Measurements from ENCODE around the gene MTA3.

MTA3 gene

GRCh38 chr2:42659609-42660008 lies 91.2 kb downstream of the MTA3 start:
- peak in 9 of 58 donors; percentile 5 to 39 (median 15) for DNase-seq

DNA sequence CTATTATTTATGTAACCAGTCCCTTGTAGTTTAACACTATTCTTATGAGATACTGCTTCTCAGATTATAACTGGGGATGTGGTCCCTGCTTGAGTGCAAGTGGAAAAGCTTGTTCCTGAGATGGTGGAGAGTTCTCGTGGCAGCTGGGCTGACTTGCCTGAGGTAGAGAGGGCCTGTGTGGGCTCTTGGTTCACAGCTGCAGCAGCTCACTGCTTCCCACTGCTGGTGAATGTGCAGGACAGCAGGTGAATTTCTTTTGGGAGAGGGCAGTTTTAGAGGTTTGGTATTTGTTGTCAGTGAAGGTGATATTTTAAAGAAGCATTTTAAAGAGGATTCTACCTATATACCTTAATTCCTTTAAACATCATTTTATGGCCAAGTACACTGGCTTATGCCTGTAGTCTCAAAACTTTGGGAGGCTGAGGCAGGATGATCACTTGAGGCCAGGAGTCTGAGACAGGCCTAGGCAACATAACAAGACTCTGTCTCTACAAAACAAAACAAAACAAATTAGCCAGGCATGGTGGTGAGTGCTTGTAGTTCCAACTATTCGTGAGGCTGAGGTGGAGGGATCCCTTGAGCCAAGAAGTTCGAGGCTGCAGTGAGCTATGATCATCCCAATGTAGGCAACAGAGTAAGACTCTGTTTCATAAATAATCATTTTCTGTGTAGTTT lies 94.8 kb downstream of the MTA3 start:
- DNase-seq: peak in 46 of 58 donors; percentile 2 to 69 (median 37)

DNA sequence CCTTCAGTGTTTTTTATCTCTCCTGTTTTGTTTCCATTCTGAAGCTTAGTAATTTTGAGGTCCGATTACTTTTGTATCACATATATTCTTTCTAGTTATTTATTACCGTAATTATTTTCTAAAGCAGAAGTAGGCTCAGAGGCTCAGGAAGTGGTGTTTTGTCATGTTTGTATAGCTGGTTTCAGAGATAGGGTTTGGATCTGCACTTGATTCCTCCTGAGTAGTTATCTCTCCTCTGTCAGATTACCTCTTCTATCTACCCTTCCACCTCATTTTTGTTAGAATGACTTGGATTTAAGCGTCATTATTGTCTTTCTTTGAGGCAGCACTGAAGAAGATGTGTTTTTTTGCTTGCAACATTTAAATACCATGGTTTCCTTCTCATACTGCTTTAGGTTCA lies 95.4 kb downstream of the MTA3 start:
- DNase-seq: no peak

DNA sequence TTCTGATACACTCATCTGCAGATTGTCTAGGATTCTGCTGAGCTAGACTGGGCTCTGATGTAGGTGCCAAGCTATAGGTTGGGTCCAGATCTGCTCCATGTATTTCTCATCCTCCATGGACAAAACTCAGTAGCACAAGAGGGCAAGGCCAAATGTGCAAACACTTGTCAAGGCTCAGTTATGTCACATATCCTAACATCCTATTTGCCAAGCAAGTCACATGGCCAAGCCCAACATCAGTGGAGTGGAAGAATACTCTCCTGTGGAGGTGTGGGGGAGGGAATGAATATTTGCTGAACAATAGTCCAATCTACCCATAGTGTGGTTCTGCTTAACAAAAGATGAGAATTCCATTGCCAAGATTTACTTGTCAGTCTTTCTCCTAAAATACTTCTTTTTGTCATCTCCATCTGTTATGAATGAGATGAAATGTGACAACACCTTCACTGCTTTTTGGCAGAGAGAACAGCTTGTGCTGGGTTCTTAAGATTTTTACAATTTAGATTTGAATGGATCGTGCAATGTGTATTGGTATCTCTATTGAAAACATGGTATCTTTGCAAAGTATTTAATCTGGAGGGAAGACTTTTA lies 105.7 kb downstream of the MTA3 start:
- peak in 4 of 58 donors; percentile 7 to 38 (median 17) for DNase-seq

DNA sequence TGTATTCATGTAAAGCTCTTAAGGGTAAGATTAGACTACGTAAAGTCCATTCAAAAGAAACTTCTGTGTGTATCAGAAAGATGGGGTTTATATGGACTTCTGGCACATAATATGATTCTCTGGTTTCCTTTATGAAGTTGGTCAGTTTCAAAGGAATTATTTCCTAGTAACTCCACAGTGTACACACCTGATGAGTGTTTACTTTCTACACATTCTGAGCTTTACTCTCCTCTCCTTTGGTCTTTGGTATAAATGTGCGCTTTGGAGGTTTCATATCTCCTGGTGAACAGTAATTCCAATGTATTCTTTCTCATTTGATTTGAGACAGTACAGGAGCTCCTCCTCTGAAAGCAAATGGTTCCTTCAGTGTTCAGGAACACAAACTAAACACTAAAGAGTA lies 107.4 kb downstream of the MTA3 start:
- no peak for DNase-seq

- no peak for DNase-seq
Observed at GRCh38 chr2:42685303-42685702, 116.9 kb downstream of the MTA3 start.

GRCh38 chr2:42693013-42693615 lies 124.7 kb downstream of the MTA3 start:
- DNase-seq: no peak

DNA sequence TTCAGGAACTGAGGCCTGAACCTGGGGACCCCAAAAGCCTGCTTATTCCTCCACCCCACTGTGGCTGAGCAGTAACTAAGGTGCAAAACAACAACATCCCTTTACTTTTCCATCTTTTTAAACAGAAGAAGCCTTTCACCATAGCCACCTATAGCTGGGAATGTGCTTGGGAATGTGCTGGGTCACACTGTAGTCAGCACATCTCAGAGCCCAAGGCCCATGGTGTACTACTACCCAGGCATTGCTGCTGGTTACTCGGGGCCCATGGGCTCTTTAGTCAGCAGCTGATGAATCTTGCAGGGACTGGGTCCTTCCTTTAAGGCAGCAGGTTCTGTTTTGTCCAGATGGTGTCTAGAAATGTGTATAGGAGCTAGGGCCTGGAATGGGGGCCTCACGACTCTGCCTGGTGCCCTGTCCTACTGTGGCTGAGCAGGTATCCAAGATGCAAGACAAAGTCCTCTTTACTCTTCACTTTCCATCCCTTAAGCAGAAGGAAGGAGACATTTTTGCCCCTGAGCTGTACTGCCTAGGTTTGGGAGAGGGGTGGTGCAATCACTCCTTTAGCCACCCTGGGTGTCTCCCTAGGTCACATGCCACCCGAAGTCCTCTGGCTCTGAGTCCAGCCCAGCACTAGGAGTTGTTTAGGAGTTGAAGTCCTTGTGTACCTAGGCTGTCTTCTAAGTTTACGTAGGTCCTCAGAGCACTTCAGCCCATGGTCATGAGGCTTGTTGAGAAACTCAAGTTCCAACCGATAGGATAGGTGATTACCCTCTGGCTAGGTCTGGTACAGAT lies 125.5 kb downstream of the MTA3 start:
- no peak for DNase-seq

- DNase-seq: no peak
Observed at GRCh38 chr2:42696987-42697386, 128.6 kb downstream of the MTA3 start.

DNA sequence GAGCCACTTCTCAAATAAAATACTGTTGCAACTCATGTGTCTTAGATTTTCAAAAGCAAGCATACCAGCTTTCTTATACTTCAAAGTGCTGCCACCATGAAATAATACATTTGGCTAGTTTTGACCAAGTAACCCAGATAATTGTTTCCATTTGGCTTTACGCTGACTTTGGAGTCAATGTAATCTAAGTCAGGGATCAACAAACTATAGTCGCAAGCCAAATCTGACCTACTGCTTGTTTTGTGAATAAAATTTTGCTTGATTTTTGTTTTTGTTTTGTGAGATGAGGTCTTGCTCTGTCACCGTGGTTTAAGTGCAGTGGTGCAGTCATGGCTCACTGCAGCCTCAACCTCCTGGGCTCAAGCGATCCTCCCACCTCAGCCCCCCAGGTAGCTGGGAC lies 130.5 kb downstream of the MTA3 start:
- no peak for DNase-seq

DNA sequence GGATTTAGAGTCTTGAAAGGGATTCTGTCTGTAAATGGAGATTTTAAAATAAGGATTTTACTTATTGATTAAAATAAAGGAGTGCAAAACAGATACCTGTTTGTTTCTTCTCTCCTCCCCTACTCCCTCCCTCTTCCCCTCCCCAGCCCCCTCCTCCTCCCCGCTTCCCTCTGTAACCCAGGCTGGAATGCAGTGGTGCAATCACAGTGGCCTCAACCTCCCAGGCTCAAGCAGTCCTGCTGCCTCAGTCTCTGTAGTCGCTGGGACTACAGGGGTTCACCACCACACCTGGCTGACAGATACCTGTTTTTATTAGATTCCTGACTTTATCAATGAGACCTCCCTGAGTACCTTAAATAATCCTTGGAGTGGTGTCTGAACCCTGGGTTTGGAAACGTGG lies 138.4 kb downstream of the MTA3 start:
- no peak for DNase-seq

GRCh38 chr2:42708179-42708578 lies 139.7 kb downstream of the MTA3 start:
- no peak for DNase-seq

- no peak for DNase-seq
Observed at GRCh38 chr2:42711896-42712295, 143.5 kb downstream of the MTA3 start.

- no peak for DNase-seq
Observed at GRCh38 chr2:42712934-42713333, 144.5 kb downstream of the MTA3 start.

DNA sequence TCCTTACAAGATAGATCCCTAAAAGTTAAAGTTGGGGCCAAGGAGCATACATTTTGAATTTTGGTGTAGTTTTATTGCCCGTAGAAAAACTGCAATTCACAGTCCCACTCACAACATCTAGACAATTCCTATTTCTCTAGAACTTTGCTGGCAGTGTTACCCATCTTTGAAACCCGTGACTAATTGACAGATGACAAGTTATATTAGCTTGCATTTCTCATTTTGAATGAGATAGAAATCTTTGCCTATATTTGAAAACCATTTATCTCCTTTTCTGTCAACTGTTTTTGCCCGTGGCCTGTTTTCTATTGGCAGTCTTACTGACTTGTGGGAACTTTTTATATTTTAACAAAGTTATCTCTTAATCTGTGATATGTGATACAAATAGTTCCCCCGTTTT lies 145.5 kb downstream of the MTA3 start:
- no peak for DNase-seq

DNA sequence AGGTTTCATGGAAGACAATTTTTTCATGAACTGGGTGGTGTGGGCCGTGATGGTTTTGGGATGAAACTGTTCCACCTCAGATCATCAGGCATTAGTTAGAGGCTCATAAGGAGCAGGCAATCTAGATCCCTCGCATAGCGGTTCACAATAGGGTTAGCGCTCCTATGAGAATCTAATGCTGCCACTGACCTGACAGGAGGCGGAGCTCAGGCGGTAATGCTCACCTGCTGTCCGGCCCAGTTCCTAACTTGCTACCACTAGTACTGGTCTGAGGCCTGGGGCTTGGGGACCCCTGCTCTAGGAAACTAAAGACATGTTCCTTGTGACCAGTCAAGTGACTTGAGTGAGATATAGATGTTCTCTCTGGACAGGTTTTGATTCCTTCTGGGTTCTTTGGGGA lies 146.3 kb downstream of the MTA3 start:
- DNase-seq: no peak

GRCh38 chr2:42721898-42722297 lies 153.5 kb downstream of the MTA3 start:
- DNase-seq: no peak

DNA sequence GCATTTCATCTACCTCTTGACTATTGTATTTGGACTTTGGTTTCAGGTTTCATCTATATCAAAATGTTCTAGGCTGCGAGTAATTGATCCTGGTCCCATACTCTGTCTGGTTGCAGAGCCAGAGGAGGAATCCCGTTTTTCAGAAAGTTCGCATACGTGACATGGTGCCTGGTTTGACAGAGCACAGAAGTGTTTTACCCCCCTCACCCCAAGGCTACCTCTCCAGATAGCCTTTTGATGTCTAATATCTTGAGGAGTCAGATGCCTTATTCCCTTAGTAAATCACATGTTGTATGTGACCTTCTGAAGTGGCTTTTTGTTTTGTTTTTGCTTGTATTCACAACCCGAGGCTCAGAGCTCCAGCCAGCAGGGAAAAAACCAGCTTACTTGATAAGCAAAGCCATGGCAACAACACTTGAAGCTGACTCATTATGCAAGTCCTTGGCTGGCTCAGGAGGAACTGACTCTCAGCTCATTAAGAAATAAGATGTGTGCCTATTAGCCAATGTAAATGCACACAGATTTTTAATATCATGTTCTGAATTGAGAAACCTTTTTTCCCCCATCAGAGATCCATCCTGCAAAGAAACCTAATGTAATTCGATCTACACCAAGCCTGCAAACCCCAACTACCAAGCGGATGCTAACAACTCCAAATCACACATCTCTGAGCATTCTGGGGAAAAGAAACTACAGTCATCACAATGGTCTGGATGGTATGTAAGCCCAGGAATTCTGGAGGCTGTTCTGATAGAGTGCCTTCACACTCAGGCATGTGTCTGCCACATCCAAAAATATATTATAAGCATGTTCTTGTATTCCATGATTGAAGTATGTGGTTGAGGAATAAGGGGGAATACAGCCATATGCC lies 154.1 kb downstream of the MTA3 start:
- DNase-seq: peak in 20 of 58 donors; percentile 4 to 72 (median 14)

- no peak for DNase-seq
Observed at GRCh38 chr2:42723465-42723864, 155.0 kb downstream of the MTA3 start.

GRCh38 chr2:42724886-42725285 lies 156.5 kb downstream of the MTA3 start:
- DNase-seq: no peak

DNA sequence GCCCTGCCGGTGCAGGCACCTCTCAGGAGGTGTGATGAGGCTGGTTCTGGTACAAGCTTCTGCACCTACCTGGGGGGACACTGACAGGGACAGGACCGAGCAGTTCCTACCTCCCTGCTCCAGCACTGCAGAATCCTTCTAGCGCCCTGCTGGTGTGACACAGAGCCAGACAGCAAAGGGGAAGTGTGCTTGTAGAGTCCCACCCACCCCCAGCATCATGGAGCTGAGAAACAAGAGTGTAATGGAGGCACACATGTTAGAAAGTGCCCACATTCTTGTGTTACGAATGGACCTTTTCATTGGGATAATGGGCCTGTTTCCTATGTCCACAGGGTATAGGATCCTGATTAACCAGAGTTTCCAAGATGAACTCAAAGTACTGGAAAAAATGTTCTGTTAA lies 157.2 kb downstream of the MTA3 start:
- peak in 1 of 58 donors; percentile 1 for DNase-seq

Measured in anterior cingulate cortex (tissue), 58 donors.